Panc1 (cell line): ENCODE measurements around the gene MAP4K4.

Experiments
- POLR2AphosphoS5 ChIP-seq: IDR thresholded peaks from 2 replicates; pipeline ENCODE4 v1.6.1; 2012; ENCODE audit warnings: mild to moderate bottlenecking, low read depth, low read length, moderate library complexity
- SIN3A ChIP-seq: IDR thresholded peaks from 2 replicates; pipeline ENCODE4 v1.6.1; 2012; ENCODE audit warnings: low read depth, mild to moderate bottlenecking, low read length, moderate library complexity, borderline replicate concordance; ENCODE audit not compliant: insufficient read depth
- TF ChIP-seq, protein P1 (sequence below): fragments of 450-650 bp; IDR thresholded peaks from 2 replicates; pipeline ENCODE4 v1.5.1; 2017; ENCODE audit warnings: mild to moderate bottlenecking
- TF ChIP-seq, protein P2 (sequence below), 2 experiments: IDR thresholded peaks; 2 replicates each; pipeline ENCODE4 v1.6.1; 2011 to 2012; ENCODE audit warnings: low read depth in 2 of 2, control low read depth in 1 of 2, low read length in 1 of 2, mild to moderate bottlenecking in 1 of 2, moderate library complexity in 1 of 2; ENCODE audit not compliant: insufficient read depth in 1 of 2

DNA sequence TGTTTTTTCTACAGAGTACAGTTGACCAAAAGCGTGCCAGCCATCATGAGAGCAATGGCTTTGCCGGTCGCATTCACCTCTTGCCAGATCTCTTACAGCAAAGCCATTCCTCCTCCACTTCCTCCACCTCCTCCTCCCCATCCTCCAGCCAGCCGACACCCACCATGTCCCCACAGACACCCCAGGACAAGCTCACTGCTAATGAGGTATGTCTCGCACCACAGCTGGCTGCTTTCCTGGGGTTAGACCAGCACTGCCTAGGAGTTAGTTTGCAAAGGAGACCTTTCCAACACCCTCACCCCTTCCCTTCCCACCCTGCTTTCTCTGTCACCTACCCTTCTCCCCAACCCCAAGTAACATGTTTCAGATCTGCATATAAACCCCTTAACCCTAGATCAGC lies 174.0 kb downstream of the MAP4K4 start:
- TF ChIP-seq, protein P1, sequence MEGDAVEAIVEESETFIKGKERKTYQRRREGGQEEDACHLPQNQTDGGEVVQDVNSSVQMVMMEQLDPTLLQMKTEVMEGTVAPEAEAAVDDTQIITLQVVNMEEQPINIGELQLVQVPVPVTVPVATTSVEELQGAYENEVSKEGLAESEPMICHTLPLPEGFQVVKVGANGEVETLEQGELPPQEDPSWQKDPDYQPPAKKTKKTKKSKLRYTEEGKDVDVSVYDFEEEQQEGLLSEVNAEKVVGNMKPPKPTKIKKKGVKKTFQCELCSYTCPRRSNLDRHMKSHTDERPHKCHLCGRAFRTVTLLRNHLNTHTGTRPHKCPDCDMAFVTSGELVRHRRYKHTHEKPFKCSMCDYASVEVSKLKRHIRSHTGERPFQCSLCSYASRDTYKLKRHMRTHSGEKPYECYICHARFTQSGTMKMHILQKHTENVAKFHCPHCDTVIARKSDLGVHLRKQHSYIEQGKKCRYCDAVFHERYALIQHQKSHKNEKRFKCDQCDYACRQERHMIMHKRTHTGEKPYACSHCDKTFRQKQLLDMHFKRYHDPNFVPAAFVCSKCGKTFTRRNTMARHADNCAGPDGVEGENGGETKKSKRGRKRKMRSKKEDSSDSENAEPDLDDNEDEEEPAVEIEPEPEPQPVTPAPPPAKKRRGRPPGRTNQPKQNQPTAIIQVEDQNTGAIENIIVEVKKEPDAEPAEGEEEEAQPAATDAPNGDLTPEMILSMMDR = no peak
- TF ChIP-seq POLR2AphosphoS5 (no peak), SIN3A (no peak)
- TF ChIP-seq, protein P2, sequence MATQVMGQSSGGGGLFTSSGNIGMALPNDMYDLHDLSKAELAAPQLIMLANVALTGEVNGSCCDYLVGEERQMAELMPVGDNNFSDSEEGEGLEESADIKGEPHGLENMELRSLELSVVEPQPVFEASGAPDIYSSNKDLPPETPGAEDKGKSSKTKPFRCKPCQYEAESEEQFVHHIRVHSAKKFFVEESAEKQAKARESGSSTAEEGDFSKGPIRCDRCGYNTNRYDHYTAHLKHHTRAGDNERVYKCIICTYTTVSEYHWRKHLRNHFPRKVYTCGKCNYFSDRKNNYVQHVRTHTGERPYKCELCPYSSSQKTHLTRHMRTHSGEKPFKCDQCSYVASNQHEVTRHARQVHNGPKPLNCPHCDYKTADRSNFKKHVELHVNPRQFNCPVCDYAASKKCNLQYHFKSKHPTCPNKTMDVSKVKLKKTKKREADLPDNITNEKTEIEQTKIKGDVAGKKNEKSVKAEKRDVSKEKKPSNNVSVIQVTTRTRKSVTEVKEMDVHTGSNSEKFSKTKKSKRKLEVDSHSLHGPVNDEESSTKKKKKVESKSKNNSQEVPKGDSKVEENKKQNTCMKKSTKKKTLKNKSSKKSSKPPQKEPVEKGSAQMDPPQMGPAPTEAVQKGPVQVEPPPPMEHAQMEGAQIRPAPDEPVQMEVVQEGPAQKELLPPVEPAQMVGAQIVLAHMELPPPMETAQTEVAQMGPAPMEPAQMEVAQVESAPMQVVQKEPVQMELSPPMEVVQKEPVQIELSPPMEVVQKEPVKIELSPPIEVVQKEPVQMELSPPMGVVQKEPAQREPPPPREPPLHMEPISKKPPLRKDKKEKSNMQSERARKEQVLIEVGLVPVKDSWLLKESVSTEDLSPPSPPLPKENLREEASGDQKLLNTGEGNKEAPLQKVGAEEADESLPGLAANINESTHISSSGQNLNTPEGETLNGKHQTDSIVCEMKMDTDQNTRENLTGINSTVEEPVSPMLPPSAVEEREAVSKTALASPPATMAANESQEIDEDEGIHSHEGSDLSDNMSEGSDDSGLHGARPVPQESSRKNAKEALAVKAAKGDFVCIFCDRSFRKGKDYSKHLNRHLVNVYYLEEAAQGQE (IDR thresholded peaks at IDR 0.05; ENCODE audit: insufficient read depth in 1 of 2, low read depth in 2 of 2, low read length in 1 of 2) = no peak
